ENCODE data around the gene PPP1CB.
"Not testable (repeated sequence)": the region's sequence is repeated elsewhere in the genome, so short reads cannot be mapped to it uniquely, and the experiment has no call there.

The PPP1CB gene

DNA sequence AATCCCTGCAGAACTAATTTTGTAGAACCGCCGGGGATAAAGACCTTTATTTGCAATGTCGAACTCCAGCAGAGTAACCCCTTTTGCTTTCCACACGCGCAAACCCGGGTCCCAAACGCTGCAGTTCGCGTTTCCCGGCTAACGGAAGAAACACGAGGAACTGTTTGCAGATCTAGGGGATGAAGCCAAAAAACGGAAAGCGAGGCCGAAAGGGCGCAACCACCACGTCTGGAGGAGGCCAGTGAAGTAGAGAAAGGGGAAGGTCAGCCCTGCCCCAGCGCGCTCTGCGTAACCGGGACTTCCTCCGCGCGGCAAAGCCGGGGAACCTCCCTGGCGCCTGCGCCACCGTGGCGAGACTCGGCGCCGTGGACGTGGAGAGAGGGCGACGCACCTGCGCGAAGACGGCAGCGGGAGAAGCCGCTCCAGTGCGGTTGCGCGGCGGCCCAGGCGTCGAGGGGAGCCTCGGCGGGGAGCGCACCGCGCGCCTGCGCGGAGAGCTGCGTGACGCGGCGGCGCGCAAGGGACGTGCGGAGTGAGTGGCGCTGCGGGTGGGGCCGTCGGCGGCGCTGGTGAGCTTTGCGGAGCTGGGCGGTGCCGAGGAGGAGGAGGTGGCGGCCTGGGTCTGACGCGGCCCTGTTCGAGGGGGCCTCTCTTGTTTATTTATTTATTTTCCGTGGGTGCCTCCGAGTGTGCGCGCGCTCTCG lies at the start of gene PPP1CB:
PPP1CB (plus strand) TSS at position 579 of the 704 bp plus-strand sequence. CDS start 295 bp downstream, outside the sequence.
- DNase-seq (ENCODE audit: low read depth) = peak; percentile 94

DNA sequence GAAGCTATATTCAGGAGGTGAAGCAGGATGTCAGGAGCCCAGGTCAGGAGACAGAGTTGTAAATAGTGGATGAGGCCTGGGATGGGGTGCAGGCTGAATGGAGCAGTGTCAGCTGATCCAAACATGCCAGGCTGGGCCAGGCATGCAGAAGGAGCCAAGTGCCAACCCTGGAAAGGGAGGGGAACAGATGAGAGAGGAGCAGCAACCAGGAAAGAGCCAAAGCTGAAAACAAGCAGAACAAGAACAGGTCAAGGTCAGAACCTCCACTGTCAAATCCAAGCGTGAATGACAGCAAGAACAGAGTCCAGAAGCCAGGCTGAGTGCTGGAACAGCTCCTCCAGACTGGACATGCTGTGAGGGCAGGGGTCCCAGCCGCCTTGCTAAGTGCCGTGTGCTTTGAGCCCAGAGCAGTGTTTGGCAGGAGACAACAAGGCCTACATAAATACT lies 49.2 kb upstream of the PPP1CB start:
- no peak for DNase-seq (ENCODE audit: low read depth)

DNA sequence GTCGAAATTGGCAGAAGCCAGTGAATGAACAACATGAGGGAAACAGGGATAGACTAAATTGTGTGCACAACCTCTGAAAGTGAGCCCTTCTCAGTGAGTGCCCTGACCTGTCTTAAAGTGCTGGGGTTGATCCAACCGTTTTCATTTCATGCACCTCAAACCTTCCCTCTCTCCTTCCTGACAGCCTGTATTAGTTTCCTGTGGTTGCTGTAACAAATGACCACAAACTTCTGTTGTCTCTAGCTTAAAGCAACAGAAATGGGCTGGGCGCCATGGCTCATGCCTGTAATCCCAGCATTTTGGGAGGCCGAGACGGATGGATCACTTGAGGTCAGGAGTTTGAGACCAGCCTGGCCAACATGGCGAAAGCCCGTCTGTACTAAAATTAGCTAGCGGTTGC lies 48.8 kb upstream of the PPP1CB start:
- DNase-seq (ENCODE audit: low read depth) = no peak

DNA sequence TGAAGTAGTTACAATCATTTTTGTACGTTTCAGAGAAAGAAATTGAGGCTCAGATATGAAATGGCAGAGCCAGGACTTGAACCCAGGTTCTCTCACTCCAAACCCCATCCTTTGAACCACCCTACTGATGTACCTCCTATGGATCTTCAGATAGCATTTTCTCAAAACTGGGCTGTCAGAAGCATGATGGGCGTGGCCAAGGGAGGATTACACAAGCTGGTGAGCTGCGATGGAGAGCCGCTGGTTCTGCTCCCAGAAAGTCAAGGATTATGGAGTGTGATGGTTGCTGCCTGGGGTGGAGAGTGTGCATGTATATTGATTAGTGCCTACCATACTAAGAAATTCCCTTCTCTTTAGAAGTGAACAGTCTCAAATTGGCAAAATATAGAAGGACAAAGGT lies 47.0 kb upstream of the PPP1CB start:
- no peak for DNase-seq (ENCODE audit: low read depth)

DNA sequence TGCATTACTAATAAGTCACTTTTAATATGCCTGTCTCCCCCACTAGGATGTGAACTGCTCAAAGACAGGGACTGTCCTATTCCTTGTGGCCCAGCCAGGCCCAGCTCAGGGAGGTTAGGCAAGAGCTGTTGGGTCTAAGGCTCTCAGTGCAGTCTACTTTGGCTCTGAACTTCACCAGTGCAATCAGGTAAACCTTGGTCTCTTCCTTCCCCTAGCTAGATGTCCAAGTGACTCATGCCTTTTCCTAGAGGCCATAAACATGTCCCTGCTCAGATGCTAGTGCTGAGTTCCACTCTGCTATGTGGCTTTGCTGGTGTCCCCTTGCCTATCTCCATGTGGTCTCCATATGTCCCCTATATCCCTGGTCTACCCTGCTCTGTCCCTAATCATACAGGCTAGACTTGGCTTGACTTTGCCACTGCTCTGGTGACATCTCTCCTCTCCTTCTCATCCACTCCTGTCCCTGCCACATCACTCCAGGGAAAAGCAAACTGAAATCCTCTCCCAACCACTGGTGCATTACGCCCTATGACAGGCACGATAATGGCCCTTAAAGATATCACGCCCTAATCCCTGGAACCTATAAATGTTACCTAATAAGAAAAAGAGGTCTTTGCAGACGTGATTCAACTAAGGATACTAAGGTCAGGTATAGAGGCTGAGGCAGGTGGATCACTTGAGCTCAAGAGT lies 45.7 kb upstream of the PPP1CB start:
- DNase-seq (ENCODE audit: low read depth) = no peak

DNA sequence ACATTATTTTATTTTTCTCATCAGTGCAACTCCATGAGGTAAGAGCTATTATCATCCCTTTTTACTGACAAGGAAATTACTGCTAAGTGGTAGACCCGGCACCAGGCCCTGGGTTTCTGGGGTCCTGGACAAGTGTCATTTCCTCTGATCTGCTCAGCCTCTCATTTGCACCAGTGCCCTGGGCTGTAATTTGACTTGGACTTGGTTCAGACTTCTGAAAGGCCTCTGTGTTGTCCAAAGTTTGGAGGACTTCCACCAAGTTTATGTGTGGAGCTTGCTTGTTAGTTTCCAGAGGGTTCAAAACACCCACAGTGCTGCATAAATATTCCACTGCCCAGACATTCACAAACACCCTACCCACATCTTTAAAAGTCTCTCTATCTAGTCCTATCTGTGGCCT lies 44.0 kb upstream of the PPP1CB start:
- DNase-seq (ENCODE audit: low read depth) = no peak

DNA sequence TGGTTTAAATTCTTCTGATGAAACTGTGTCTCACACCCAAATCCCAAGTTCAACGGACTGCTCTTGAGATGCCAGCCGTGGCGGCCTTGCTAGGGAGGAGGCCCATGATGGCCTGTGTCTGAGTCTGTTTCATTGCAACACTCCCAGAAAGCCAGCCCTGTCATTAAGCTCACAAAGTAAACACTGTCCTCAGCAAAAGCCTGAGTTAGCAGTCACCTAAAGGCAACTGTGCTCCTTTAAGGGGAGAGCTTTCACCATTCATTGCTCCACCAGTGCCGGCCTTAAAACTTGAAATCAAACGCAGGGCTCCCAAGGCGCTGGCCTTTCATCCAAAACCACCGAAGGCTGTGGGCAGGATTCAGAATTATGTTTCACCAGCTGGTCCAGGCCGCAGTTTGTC lies 42.5 kb upstream of the PPP1CB start:
- DNase-seq (ENCODE audit: low read depth) = no peak

DNA sequence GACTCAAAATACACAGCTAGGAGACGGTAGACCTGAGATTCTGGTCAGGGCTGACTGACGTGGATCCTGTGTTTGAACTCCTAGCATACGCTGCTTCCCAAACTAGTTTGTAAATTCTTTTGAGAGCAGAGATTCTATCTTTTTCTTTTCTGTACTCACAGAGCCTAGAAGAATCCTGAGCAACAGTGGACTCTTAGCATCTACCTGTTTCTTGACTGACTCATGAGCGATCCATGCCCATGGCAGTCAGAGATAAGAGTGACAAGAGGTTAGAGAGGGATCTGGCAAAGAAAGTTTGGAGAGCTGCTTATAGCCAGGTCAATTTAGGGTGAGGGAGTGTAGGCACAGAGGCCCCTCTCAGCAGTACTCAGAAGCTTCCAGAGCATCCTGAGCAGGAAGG lies 41.1 kb upstream of the PPP1CB start:
- DNase-seq (ENCODE audit: low read depth) = no peak

DNA sequence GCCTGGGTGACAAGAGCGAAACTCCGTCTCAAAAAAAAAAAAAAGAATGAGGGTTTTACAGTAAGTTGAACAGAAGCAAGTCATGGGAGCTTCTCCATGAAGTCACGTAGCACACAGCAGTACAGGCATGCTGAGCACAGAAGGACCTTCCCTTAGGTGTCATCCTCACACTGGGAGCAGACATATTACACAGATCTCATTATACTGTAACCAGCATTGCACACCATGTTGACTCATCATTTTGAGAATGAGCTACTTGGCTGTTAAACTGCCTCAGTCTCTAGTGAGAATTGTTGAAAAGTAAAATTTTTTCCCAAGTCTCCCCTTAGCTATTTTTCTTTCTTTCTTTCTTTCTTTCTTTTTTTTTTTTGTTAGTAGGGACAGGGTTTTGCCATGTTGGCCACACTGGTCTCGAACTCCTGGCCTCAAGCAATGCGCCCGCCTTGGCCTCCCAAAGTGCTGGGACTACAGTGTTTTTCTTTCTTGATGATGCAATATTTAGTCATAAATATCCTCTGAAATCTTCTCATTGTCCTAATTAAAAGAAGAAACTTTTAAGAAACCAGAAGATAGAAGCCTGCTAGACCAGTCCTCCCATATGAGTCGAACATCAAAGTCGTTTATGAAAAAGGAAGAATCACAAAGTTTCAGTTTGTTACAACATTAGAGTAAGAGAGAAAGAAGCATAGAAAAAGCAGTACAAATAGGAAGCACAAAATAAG lies 37.9 kb upstream of the PPP1CB start:
- no peak for DNase-seq (ENCODE audit: low read depth)

DNA sequence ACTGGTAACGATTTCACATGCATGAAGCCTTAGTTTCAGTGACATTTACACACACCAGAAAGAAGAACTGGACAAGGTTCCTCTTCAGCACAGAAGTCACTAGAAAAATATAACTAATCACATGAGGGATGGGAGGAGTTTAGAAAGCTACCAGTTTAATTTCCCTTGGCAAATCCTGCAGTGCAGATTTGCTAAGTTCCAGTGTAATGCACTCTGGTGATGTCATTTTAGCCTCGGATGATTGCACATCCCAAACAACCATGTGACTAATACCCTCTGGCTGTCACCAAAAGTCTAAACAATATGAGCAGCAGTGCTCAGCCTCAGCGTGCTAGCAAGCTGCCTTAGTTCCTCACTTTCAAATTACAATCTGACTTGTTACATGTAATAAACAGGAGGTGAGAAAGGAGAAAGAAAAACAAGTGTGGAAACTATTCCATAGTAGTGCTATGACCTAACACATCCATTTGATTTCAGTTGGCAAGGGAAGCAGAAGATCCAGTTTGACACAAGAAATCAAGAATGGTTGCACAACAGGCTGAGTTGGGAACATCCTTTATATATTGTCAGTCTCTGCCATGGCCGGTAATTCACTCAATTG lies 35.3 kb upstream of the PPP1CB start:
- DNase-seq (ENCODE audit: low read depth) = no peak

DNA sequence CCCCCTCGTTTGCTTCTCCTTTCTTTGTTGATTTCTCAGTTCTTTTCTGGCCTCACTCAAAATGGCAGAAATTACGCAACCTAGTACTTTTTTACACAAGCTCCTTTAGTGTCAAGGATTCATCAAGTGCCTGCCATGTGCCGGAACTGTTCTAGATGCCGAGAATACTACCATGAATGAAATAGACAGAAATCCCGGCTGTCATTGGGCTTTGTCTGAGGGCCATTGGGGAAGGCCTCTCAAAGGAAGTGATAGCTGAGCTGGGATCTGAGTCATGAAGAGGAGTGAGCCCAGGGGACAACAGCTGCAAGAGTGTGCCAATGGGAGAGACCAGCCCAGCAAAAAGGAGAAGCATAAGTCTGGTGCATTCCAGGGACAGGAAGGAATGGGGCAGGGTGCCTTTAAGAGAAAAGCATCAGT lies 34.3 kb upstream of the PPP1CB start:
- DNase-seq (ENCODE audit: low read depth) = no peak

DNA sequence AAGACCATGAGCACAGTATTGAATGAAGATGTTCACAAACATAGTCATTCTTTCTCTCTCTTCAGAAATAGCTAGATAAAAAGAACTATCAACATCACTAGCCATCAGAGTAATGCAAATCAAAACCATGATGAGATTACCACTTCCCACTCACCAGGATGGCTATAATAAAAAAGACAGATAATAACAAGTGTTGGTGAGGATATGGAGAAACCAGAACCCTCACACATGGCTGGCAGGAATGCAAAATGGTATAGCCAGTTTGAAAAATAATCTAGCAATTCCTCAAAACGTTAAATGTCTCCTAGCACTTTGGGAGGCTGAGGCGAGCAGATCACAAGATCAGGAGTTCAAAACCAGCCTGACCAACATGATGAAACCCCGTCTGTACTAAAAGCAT lies 31.3 kb upstream of the PPP1CB start:
- DNase-seq (ENCODE audit: low read depth) = no peak

DNA sequence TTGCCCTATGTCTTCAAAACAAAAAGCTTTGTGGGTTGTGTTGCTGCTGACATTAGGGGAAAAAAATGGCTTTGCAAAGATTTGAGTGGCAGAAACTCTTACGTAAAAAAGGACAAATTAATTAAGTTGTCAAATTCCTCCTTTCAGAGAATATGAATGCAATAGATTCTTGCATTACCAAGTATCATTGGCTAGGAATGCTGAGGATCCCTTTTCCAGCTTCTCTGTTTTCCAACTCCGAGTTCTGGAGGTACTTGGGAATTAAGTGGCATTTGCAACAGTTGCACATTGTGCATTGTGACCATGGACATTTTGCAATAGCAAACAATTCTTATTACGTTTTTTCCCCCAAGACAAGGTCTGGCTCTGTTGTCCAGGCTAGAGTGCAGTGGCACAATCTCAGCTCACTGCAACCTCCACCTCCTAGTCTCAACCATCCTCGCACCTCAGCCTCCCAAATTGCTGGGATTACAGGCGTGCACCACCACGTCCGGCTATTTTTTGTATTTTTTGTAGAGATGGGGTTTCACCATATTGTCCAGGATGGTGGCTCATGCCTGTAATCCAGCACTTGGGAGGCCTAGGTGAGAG lies 29.9 kb upstream of the PPP1CB start:
- DNase-seq (ENCODE audit: low read depth) = no peak

DNA sequence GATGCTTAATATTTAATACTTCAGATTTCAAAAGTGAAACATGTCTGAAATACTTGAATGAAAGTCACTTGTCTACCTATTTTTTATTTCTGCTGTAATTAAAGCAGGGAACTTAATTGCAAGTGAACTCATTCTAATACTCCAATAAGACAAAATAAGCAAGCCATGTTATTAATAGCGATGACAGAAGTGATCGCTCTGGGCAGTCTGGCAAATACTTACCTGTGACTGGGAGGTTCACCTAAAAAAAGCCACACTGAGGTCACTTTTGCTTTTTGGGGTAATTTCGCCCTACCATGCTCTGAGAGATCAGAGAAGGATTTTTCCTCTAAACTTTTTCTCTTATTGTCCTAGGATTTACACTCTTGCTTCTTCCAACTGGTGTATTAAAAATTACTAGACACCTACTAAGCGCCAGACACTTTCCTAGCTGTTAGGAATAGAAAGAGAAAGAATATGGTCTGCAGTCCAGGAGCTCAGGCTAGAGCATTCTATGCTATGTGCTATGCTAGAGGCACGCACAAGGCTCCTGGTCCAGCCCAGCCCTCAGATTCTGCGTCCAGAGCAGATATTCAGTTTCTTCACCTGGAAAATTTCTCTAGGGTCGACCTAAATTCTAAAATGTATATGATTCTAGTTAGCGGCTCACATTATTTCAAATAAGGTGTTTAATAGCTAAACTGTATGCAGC lies 26.5 kb upstream of the PPP1CB start:
- no peak for DNase-seq (ENCODE audit: low read depth)

DNA sequence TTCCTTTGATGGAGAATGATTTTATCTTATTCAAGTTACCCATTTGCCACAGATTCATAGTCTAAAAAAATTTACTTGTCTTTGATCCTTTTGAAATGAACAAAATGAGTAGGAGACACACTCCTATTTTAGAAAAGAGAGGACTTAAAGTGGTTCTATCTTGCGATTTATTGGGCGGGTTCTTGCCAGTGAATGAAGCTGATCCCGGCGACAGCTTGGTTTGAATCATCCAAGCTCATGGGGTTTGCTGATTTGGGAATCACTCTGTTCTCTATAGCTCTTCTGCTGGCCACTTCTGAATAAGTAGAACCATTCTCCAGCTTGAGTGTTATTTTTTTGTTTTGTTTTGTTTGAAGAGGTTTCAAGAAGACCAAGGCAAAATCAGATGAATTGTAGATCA lies 25.5 kb upstream of the PPP1CB start:
- no peak for DNase-seq (ENCODE audit: low read depth)

DNA sequence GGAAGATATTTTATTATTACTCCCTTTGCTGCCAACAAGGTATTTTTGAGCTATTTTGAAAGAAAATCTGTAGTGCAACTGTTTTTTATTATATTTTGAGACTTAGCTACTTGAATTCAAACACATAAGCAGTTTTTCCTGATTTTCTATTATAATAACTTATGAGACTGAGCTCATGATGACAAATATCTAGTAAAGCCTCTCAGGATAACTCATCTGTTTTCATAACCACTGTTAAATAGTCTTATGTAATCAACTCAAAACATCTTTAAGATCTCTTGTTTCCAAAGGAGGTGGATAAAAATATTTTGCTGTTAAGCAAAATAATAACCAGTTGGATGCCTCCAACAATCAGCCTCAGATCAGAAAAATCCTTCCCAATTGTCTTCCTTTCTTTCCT lies 21.9 kb upstream of the PPP1CB start:
- DNase-seq (ENCODE audit: low read depth) = no peak

DNA sequence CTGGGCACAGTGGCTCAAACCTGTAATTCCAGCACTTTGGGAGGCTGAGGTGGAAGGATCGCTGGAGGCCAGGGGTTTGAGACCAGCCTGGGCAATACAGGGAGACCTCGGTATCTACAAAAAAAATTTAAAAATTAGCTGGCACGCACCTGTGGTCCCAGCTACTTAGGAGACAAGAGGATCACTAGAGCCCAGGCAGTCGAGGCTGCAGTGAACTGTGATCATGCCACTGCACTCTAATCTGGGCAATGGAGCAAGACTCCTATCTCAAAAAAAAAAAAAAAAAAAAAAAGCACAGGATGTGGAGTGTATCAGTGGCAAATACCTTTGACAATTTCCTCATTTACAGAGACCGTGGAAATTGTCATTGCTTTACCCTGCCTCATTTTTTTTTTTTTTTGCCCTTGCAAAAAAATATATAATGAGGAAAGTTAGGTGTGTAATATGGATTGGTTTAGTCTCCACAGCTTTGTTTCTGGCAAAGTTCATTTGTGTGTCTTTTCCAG lies 20.9 kb upstream of the PPP1CB start:
- DNase-seq (ENCODE audit: low read depth) = no peak

DNA sequence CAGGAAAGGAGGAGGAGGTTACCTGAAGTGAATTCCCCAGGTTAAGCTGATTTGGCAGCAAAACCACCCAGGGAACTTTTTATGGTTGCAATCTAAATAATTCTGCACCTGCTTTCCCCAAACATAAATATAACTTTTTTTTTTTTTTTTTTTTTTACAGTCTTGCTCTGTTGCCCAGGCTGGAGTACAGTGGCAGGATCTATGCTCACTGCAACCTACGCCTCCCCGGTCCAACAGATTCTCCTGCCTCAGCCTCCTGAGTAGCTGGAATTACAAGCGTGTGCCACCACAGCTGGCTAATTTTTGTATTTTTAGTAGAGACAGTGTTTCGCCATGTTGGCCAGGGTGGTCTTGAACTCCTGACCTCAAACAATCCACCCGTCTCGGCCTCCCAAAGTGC lies 16.1 kb upstream of the PPP1CB start:
- DNase-seq (ENCODE audit: low read depth) = no peak

DNA sequence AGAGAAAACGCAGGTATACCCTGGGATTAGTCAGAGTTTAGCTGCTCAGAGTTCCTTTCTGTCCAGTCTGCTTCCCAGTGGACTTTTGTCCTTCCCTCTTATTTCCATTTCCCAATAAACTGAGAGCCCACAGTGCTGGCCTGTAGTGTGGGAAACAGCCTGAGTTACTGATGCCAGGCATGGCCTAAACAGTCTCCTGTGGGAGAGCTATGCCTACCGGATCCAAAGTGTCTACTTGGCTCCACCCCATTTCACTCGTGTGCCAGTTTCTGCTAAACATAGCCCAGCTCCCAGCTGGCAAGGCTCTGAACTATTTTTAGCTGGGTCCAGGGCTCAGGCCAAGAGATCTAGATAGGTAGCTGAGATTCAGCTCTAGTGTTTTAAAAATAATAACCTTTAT lies 15.6 kb upstream of the PPP1CB start:
- DNase-seq (ENCODE audit: low read depth) = no peak

DNA sequence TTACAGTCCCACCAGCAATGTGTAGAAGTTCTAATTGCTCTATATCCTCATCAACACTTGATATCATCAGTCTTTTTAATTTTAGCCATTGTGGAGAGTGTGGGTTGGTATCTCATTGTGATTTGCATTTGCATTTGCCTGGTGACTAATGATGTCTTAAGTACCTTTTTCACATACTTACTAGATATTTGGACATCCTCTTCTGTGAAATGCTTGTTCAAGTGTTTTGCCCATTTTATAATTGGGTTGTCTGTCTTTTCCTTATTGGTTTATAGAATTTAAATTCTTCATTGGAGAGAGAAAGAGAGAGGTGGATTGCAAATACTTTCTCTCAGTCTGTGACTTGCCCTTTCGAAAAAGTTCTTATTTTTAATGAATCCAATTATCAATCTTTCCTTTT lies 14.0 kb upstream of the PPP1CB start:
- DNase-seq (ENCODE audit: low read depth) = no peak

DNA sequence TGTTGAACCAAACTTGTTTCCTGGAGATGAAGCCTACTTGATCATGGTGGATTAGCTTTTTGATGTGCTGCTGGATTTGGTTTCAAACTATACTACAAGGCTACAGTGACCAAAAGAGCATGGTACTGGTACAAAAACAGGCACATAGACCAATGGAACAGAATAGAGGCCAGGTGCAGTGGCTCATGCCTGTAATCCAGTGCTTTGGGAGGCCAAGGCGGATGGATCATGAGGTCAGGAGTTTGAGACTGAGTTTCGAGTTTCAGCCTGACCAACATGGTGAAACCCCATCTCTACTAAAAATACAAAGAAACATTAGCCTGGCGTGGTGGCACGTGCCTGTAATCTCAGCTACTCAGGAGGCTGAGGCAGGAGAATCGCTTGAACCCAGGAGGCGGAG lies 9.0 kb upstream of the PPP1CB start:
- DNase-seq (ENCODE audit: low read depth) = not testable (repeated sequence)

DNA sequence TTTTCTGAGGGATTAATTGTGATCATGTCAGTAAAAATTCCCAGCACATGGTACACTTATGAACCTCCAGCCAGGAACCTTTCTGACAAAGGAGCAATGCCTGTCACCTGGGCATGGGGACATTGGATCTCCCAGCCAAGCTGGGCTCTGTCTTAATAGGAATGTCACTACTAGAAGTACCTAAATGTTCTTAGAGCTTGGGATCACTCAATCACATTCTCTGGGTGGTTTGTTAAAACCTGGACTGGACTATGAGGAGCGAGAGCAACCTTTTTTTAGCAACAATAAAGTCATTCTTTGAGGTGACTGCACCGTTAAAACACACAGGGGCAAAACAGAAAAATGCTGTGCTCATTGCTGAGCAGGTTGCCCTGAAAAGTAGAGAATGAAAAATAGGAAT lies 6.4 kb upstream of the PPP1CB start:
- no peak for DNase-seq (ENCODE audit: low read depth)

All from CMK (cell line).